ENCODE data around the gene PLEKHM2.

GRCh38 chr1:15700508-15700907 lies 16.4 kb downstream of the PLEKHM2 start:
- TF ChIP-seq CTCF (IDR thresholded peaks at IDR 0.05; ENCODE audit: low read depth, low read length): no peak
- TF ChIP-seq EZH2phosphoT487 (IDR thresholded peaks at IDR 0.05; ENCODE audit: low read depth): no peak
